Upper lobe of left lung (tissue), 6 donors: Measurements from ENCODE around the gene KCP. TPM values are rescaled to one million over a fixed set of nuclear protein-coding genes. Genes with fewer than 3 reads are reported as not detected.
"Not testable (repeated sequence)": the region's sequence is repeated elsewhere in the genome, so short reads cannot be mapped to it uniquely, and the experiment has no call there.

ENCODE experiments used
- ATAC-seq, 2 donors: fragments of 200-7000 bp; cut with Tn5 transposase; one replicate each; pipeline ENCODE4 v1.9.1; 2022; ENCODE audit warnings: mild to moderate bottlenecking in 2 of 2, moderate library complexity in 2 of 2; ENCODE audit not compliant: low FRiP score in 2 of 2
- DNase-seq, 2 donors: peaks; one replicate each; pipeline ENCODE4 v3.0.0-alpha.2; 2019 to 2020
- H3K27ac ChIP-seq, 4 donors: fragments of 200-600 bp; sonication (generic); one replicate each; pipeline ENCODE4 v1.5.1; 2016 to 2019
- H3K27me3 ChIP-seq, 4 donors: fragments of 200-600 bp; sonication (generic); one replicate each; pipeline ENCODE4 v1.5.1; 2017 to 2019
- H3K36me3 ChIP-seq, 4 donors: fragments of 200-600 bp; sonication (generic); one replicate each; pipeline ENCODE4 v1.5.1; 2016 to 2019
- H3K4me1 ChIP-seq, 4 donors: fragments of 200-600 bp; sonication (generic); one replicate each; pipeline ENCODE4 v1.5.1; 2018 to 2019
- H3K4me3 ChIP-seq, 4 donors: fragments of 200-600 bp; sonication (generic); one replicate each; pipeline ENCODE4 v1.5.1; 2017 to 2019; ENCODE audit warnings: mild to moderate bottlenecking in 2 of 4, moderate library complexity in 1 of 4
- H3K9me3 ChIP-seq, 4 donors: fragments of 200-600 bp; sonication (generic); one replicate each; pipeline ENCODE4 v1.5.1; 2018 to 2019
- CTCF ChIP-seq, 6 experiments: fragments of 450-650 bp in 4 of 6; fragments of 200-600 bp in 2 of 6; sonication (generic) in 2 of 6; IDR thresholded peaks; one replicate each; pipeline ENCODE4 v1.5.1; 2016 to 2019; ENCODE audit warnings: antibody characterized with exemption in 6 of 6
- EP300 ChIP-seq, 4 donors: sonication (generic); formaldehyde crosslinking; IDR thresholded peaks; one replicate each; pipeline ENCODE4 v1.5.1; 2017; ENCODE audit warnings: antibody characterized with exemption in 4 of 4, control low read depth in 2 of 4
- POLR2A ChIP-seq, 4 donors: fragments of 450-650 bp; IDR thresholded peaks; one replicate each; pipeline ENCODE4 v1.5.1; 2016 to 2017; ENCODE audit warnings: antibody characterized with exemption in 4 of 4, mild to moderate bottlenecking in 2 of 4
- POLR2AphosphoS5 ChIP-seq, 2 donors: sonication (generic); formaldehyde crosslinking; IDR thresholded peaks; one replicate each; pipeline ENCODE4 v1.5.1; 2017; ENCODE audit warnings: antibody characterized with exemption in 2 of 2
- WGBS, 2 donors: methylation state at CpG; one replicate each; pipeline ENCODE4 v1.1.5; 2017 to 2018; 5-methylcytosine and 5-hydroxymethylcytosine counted together
- total RNA-seq, 6 donors: library from RNA; depleted of rRNA in 4 of 6; stranded (reverse); fragments of >200 nt in 4 of 6; gene quantifications; one replicate each; pipeline versions ENCODE4 v1.1.0 to v1.2.1, GENCODE V29; 2016 to 2021
- donor health status: DM: no; HTN: no; CAD: no; lungs with moderate emphysema.
- donor health status: DM: no; HTN: yes; CAD: no; lungs with severe emphysema.

Gene KCP
- total RNA-seq, 6 donors from 2014 or later, result 0.15 to 2.1 (median 1.1) TPM; not detected in 1

GRCh38 chr7:128913870-128914565, 3.5 kb upstream of the KCP start:
- WGBS, 2 donors, result 83 to 88% methylated on average over 4 to 6 of the region's 10 CpGs
- no peak for DNase-seq
- Histone ChIP-seq H3K9me3 (no peaks in the 10 kb centered on the region), H3K27me3 (peaks cover 0 to 39% (median 21%) of the 10 kb centered on the region in 4 donors), H3K4me1 (peaks cover 20 to 31% (median 22%) of the 10 kb centered on the region in 4 donors), H3K36me3 (no peaks in the 10 kb centered on the region), H3K27ac (no peak overlapping the region), H3K4me3 (no peak overlapping the region)
- TF ChIP-seq CTCF (IDR thresholded peaks at IDR 0.05) (no peak), POLR2A (IDR thresholded peaks at IDR 0.05) (no peak), EP300 (IDR thresholded peaks at IDR 0.05) (no peak), POLR2AphosphoS5 (IDR thresholded peaks at IDR 0.05) (no peak)
- no peak for ATAC-seq

- H3K36me3 ChIP-seq, ATAC-seq, H3K4me3 ChIP-seq, H3K27ac ChIP-seq, DNase-seq, H3K9me3 ChIP-seq: not testable (repeated sequence)
- peaks cover 0 to 46% (median 21%) of the 10 kb centered on the region in 4 donors for H3K27me3 ChIP-seq
- peaks cover 20 to 31% (median 22%) of the 10 kb centered on the region in 4 donors for H3K4me1 ChIP-seq
- WGBS, 2 donors, result 82 to 100% methylated on average over 1 to 3 of the region's 20 CpGs
Observed at GRCh38 chr7:128912709-128913495, 2.4 kb upstream of the KCP start.

GRCh38 chr7:128912281-128912680, 1.8 kb upstream of the KCP start:
- no peaks in the 10 kb centered on the region for H3K36me3 ChIP-seq
- H3K27ac ChIP-seq, result no peak overlapping the region
- ATAC-seq (no peak), DNase-seq (no peak)
- no peak overlapping the region for H3K4me3 ChIP-seq
- 70 to 77% methylated on average over 2 to 3 of the region's 3 CpGs for WGBS, 2 donors
- H3K27me3 ChIP-seq, result peaks cover 0 to 46% (median 21%) of the 10 kb centered on the region in 4 donors
- peaks cover 20 to 31% (median 22%) of the 10 kb centered on the region in 4 donors for H3K4me1 ChIP-seq
- TF ChIP-seq CTCF (IDR thresholded peaks at IDR 0.05), result no peak
- no peaks in the 10 kb centered on the region for H3K9me3 ChIP-seq

- TF ChIP-seq POLR2AphosphoS5 (IDR thresholded peaks at IDR 0.05), result no peak
- no peak for TF ChIP-seq POLR2A (IDR thresholded peaks at IDR 0.05)
- TF ChIP-seq EP300 (IDR thresholded peaks at IDR 0.05), result no peak
- TF ChIP-seq CTCF (IDR thresholded peaks at IDR 0.05), result no peak
- H3K27ac ChIP-seq, result no peak overlapping the region
- H3K4me3 ChIP-seq, result no peak overlapping the region
- peaks cover 0 to 48% (median 21%) of the 10 kb centered on the region in 4 donors for H3K27me3 ChIP-seq
- H3K4me1 ChIP-seq, result peaks cover 20 to 31% (median 22%) of the 10 kb centered on the region in 4 donors
- DNase-seq (no peak), ATAC-seq (peak in 1 of 2 donors; percentile 43)
- H3K9me3 ChIP-seq, result no peaks in the 10 kb centered on the region
- no peaks in the 10 kb centered on the region for H3K36me3 ChIP-seq
- 40 to 57% methylated on average over 4 to 8 of the region's 8 CpGs for WGBS, 2 donors
Observed at GRCh38 chr7:128911423-128912031, 1.0 kb upstream of the KCP start.
